ENCODE data around the gene PDE11A. TPM values are rescaled to one million over a fixed set of nuclear protein-coding genes. Genes with fewer than 3 reads are reported as not detected.

PDE11A gene
- total RNA-seq, 4 donors from 2014 or later = 0.82 to 16.2 (median 4.3) TPM

DNA sequence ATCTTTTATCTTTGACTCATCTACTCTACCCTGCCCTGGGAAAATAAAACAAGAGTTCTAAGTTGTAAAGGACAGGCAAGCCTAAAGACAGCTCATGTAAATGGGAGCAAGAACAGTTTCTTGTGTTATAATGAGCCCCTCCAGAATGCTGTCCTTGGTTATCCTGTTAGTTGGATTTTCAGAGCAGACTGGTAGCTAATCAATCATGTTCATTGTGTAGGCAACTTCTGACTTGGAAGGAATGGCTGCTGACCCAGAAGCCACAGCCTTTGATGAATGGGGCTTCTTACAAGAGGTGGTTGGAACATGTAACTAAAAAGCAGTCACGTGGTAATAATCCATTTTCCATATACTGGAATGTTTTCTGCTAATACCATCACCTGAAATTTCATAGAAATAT, 425.8 kb downstream of the PDE11A start:
- Histone ChIP-seq H3K4me3 (no peak overlapping the region), H3K9me3 (no peaks in the 10 kb centered on the region), H3K27me3 (no peaks in the 10 kb centered on the region), H3K27ac (no peak overlapping the region), H3K36me3 (no peaks in the 10 kb centered on the region), H3K4me1 (no peaks in the 10 kb centered on the region)
- DNase-seq (no peak), ATAC-seq (no peak)
- intact Hi-C loops (cut with DNase I; ENCODE audit: low total_unique reads) = no loop called here
- TF ChIP-seq, protein P1, sequence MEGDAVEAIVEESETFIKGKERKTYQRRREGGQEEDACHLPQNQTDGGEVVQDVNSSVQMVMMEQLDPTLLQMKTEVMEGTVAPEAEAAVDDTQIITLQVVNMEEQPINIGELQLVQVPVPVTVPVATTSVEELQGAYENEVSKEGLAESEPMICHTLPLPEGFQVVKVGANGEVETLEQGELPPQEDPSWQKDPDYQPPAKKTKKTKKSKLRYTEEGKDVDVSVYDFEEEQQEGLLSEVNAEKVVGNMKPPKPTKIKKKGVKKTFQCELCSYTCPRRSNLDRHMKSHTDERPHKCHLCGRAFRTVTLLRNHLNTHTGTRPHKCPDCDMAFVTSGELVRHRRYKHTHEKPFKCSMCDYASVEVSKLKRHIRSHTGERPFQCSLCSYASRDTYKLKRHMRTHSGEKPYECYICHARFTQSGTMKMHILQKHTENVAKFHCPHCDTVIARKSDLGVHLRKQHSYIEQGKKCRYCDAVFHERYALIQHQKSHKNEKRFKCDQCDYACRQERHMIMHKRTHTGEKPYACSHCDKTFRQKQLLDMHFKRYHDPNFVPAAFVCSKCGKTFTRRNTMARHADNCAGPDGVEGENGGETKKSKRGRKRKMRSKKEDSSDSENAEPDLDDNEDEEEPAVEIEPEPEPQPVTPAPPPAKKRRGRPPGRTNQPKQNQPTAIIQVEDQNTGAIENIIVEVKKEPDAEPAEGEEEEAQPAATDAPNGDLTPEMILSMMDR (IDR thresholded peaks at IDR 0.05 in 4 of 5, conservative IDR thresholded peaks at IDR 0.05 in 1 of 5) = no peak
- no peak for TF ChIP-seq POLR2A (IDR thresholded peaks at IDR 0.05)
- in situ Hi-C loops (cut with MboI; ENCODE audit: low sequenced_read_pairs in 4 of 4) = no loop called here

DNA sequence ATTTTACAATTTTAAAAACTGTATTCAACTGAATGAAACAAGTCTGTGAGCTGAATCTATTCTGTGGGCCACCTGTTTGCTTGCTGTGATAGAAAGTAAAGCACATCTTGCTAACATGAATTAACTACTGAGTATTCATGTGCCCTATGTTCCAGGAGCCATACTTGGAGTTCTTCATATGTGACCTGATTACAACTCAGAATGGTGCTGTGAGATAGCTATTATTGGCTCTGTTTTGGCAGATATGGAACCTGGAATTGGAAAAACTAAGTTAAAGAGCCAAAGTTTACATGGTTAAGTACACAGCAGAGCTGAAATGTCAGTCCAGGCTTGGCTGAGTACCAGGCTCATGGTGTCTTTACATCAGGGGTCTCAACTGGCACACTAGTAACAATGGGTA, 426.3 kb downstream of the PDE11A start:
- ATAC-seq (no peak), DNase-seq (no peak)
- no peaks in the 10 kb centered on the region for H3K27me3 ChIP-seq
- H3K9me3 ChIP-seq = no peaks in the 10 kb centered on the region
- intact Hi-C loops (cut with DNase I; ENCODE audit: low total_unique reads) = no loop called here
- in situ Hi-C loops (cut with MboI; ENCODE audit: low sequenced_read_pairs in 4 of 4) = no loop called here
- H3K4me3 ChIP-seq = no peak overlapping the region
- TF ChIP-seq, protein P1 (IDR thresholded peaks at IDR 0.05 in 4 of 5, conservative IDR thresholded peaks at IDR 0.05 in 1 of 5) = no peak
- TF ChIP-seq POLR2A (IDR thresholded peaks at IDR 0.05) = no peak
- no peaks in the 10 kb centered on the region for H3K36me3 ChIP-seq
- H3K4me1 ChIP-seq = no peaks in the 10 kb centered on the region
- no peak overlapping the region for H3K27ac ChIP-seq

DNA sequence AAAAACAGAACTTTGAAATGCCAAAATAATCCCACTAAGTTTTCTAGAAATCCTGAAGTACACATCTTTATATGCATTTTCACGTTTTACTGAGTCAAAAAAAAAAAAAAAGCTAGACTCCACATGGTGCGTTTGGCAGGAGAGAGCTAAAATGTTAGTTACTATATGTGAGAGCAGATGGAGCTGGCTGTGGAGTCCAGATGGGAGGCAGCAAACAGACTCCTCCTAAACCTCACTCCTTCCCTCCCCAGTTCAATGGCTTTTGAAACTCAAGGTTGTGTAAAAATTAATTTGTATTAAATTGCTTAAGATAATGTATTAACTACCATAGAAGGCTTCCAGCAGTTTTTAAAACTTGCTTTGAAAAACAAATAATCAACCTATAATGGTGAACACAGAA, 431.2 kb downstream of the PDE11A start:
- DNase-seq (no peak), ATAC-seq (no peak)
- TF ChIP-seq, protein P1 (IDR thresholded peaks at IDR 0.05 in 4 of 5, conservative IDR thresholded peaks at IDR 0.05 in 1 of 5) = no peak
- no peak for TF ChIP-seq POLR2A (IDR thresholded peaks at IDR 0.05)
- no peak overlapping the region for H3K4me3 ChIP-seq
- intact Hi-C loops (cut with DNase I; ENCODE audit: low total_unique reads) = no loop called here
- no peaks in the 10 kb centered on the region for H3K4me1 ChIP-seq
- no peaks in the 10 kb centered on the region for H3K9me3 ChIP-seq
- no peaks in the 10 kb centered on the region for H3K27me3 ChIP-seq
- in situ Hi-C loops (cut with MboI; ENCODE audit: low sequenced_read_pairs in 4 of 4) = no loop called here
- H3K36me3 ChIP-seq = no peaks in the 10 kb centered on the region
- no peak overlapping the region for H3K27ac ChIP-seq

DNA sequence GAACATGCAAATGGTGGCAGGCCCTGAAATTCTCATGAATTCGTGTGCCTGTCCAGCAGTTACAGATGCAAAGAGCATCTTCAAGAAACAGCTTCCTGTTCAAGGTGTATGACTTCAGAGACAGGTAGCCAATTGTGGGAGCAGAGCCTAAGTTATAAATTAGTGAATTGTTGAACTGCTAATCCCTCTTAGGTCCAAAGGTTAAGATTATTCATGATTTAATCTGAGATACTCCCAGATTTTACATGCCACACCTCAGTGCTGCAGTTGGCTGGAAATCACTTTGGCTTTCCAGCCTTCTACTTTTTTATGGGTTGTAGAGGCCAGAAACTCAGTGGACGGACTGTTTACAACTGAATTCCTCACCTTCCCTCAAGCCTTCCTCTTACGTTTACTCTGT, 432.2 kb downstream of the PDE11A start:
- in situ Hi-C loops (cut with MboI; ENCODE audit: low sequenced_read_pairs in 4 of 4) (no loop called here), intact Hi-C loops (cut with DNase I; ENCODE audit: low total_unique reads) (no loop called here)
- H3K4me1 ChIP-seq = no peaks in the 10 kb centered on the region
- no peak for DNase-seq
- no peak overlapping the region for H3K4me3 ChIP-seq
- no peaks in the 10 kb centered on the region for H3K9me3 ChIP-seq
- TF ChIP-seq POLR2A (IDR thresholded peaks at IDR 0.05) = no peak
- TF ChIP-seq, protein P1 (IDR thresholded peaks at IDR 0.05 in 4 of 5, conservative IDR thresholded peaks at IDR 0.05 in 1 of 5) = no peak
- no peak overlapping the region for H3K27ac ChIP-seq
- no peak for ATAC-seq
- H3K36me3 ChIP-seq = no peaks in the 10 kb centered on the region
- no peaks in the 10 kb centered on the region for H3K27me3 ChIP-seq

DNA sequence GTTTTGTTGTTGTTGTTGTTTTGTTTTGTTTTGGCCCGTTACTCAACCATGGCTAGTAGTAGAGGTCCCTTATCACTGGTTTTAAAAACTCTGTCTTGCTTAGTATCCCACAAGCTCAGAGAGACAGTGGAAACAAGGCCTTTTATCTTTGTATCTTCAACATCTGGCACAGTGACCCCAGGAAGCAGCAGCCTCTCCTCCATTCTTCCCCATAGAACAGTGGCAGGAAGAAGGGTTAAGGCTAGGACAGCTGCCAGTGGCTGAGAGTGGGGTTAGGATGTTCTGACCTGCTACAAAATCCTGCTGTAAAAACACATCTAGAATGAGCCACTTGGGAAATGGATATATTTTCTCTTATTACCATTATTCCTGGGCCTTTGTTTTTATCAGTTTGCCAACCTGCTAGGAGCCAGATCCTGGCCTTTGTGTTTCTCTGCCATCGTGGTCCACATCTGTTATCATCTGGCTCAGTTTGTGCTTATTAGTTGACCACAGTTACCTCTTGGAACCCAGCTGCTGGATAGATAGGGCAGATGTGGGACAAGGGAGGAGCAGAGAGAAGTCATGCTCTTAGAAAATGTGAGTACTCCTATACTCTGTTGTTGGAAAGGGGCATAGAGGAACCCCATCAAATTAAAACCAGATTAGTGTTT, 433.2 kb downstream of the PDE11A start:
- Histone ChIP-seq H3K4me3 (no peak overlapping the region), H3K27me3 (no peaks in the 10 kb centered on the region), H3K36me3 (no peaks in the 10 kb centered on the region), H3K4me1 (peaks cover 0 to 5% of the 10 kb centered on the region in 2 donors), H3K27ac (peak overlapping the region in 1 of 4 donors; percentile 39), H3K9me3 (no peaks in the 10 kb centered on the region)
- DNase-seq = no peak
- TF ChIP-seq POLR2A (IDR thresholded peaks at IDR 0.05) = no peak
- TF ChIP-seq, protein P1 (IDR thresholded peaks at IDR 0.05 in 4 of 5, conservative IDR thresholded peaks at IDR 0.05 in 1 of 5) = no peak
- in situ Hi-C loops (cut with MboI; ENCODE audit: low sequenced_read_pairs in 4 of 4) = no loop called here
- no peak for ATAC-seq
- intact Hi-C loops (cut with DNase I; ENCODE audit: low total_unique reads) = no loop called here
